GM12891 (cell line): ENCODE data around the gene PHETA2.

ENCODE experiments used
- PAX5 ChIP-seq: IDR thresholded peaks from 2 replicates; pipeline ENCODE4 v1.6.1; 2011; ENCODE audit warnings: low read length, moderate library complexity, mild to moderate bottlenecking; ENCODE audit not compliant: insufficient read depth, severe bottlenecking
- POLR2A ChIP-seq: IDR thresholded peaks from 2 replicates; pipeline ENCODE4 v1.6.1; 2011; ENCODE audit warnings: low read depth, low read length, control low read depth
- POLR2AphosphoS5 ChIP-seq: IDR thresholded peaks from 2 replicates; pipeline ENCODE4 v1.6.1; 2011; ENCODE audit warnings: low read depth, low read length, control low read depth
- SPI1 ChIP-seq: IDR thresholded peaks from 2 replicates; pipeline ENCODE4 v1.6.1; 2011; ENCODE audit warnings: low read depth, low read length, control low read depth
- TAF1 ChIP-seq: IDR thresholded peaks from 2 replicates; pipeline ENCODE4 v1.6.1; 2011; ENCODE audit warnings: low read depth, low read length, control low read depth

DNA sequence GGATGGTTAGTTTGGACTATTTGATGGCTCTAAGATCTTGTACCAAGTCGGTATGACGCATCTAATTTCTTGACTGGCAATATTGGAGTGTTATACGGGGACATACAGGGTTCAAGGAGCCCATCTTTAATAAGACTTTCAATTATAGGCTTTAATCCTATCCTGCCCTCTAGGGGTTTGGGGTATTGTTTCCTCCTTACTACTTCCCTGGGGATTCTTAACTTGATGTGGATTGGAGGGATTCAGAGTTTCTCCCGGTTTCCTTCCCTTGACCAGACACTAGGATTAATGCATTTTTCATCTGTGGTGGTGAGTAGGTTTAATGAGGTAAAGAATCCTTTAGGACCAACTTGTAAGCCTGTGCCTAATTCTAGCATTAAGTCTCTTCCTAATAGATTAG, 37.8 kb downstream of the PHETA2 start:
- TF ChIP-seq POLR2A (no peak), POLR2AphosphoS5 (no peak), PAX5 (no peak), SPI1 (no peak), TAF1 (no peak)
